HCT116 (cell line): ENCODE measurements around the gene PSENEN.

Experiments used
- CEBPB ChIP-seq: IDR thresholded peaks from 2 replicates; pipeline ENCODE4 v1.6.1; 2012; ENCODE audit warnings: low read depth
- CTCF ChIP-seq, 3 experiments: fragments of 200-600 bp in 1 of 3; sonication (generic) in 1 of 3; IDR thresholded peaks in 2 of 3; conservative IDR thresholded peaks in 1 of 3; 2 replicates each; pipeline ENCODE4 v1.5.1; 2012 to 2017; ENCODE audit warnings: low read depth in 2 of 3, low read length in 2 of 3, antibody characterized with exemption in 1 of 3, borderline replicate concordance in 1 of 3, control low read depth in 1 of 3, mild to moderate bottlenecking in 1 of 3, mixed read lengths in 1 of 3, mixed run types in 1 of 3, moderate library complexity in 1 of 3; ENCODE audit not compliant: insufficient read depth in 1 of 3
- EZH2 ChIP-seq: fragments of 200-600 bp; sonication (generic); IDR thresholded peaks from 2 replicates; pipeline ENCODE4 v1.6.1; 2017; ENCODE audit warnings: antibody characterized with exemption, mixed run types
- EZH2phosphoT487 ChIP-seq: fragments of 200-600 bp; IDR thresholded peaks from 2 replicates; pipeline ENCODE4 v1.6.1; 2018; ENCODE audit warnings: antibody characterized with exemption, borderline replicate concordance
- MAX ChIP-seq: IDR thresholded peaks from 2 replicates; pipeline ENCODE4 v1.6.1; 2012
- POLR2A ChIP-seq: IDR thresholded peaks from 2 replicates; pipeline ENCODE4 v1.7.0; 2011; ENCODE audit warnings: borderline replicate concordance; ENCODE audit not compliant: insufficient read depth, insufficient read length; ENCODE audit errors: extremely low read depth
- SIN3A ChIP-seq: IDR thresholded peaks from 2 replicates; pipeline ENCODE4 v1.6.1; 2012; ENCODE audit warnings: low read depth
- SRF ChIP-seq: IDR thresholded peaks from 2 replicates; pipeline ENCODE4 v1.6.1; 2012; ENCODE audit warnings: low read depth

- TF ChIP-seq CEBPB (no peak), CTCF (IDR thresholded peaks at IDR 0.05 in 2 of 3, conservative IDR thresholded peaks at IDR 0.05 in 1 of 3; ENCODE audit: borderline replicate concordance in 1 of 3, insufficient read depth in 1 of 3, low read depth in 2 of 3, low read length in 2 of 3) (no peak), SRF (no peak), POLR2A (no peak), SIN3A (no peak), MAX (no peak), EZH2 (no peak), EZH2phosphoT487 (no peak)
These were observed 33.6 kb downstream of the PSENEN start for GRCh38 chr19:35779033-35779432.
